Activated CD8-positive, alpha-beta memory T cell treated with anti-CD3 and anti-CD28 coated beads for 24 hours (primary cell): ENCODE measurements around the gene HSD17B2.
"Not testable (repeated sequence)": the region's sequence is repeated elsewhere in the genome, so short reads cannot be mapped to it uniquely, and the experiment has no call there.

Source experiments
- DNase-seq: peaks from one replicate; pipeline ENCODE4 v3.0.0-alpha.2; 2020

The HSD17B2 gene

DNA sequence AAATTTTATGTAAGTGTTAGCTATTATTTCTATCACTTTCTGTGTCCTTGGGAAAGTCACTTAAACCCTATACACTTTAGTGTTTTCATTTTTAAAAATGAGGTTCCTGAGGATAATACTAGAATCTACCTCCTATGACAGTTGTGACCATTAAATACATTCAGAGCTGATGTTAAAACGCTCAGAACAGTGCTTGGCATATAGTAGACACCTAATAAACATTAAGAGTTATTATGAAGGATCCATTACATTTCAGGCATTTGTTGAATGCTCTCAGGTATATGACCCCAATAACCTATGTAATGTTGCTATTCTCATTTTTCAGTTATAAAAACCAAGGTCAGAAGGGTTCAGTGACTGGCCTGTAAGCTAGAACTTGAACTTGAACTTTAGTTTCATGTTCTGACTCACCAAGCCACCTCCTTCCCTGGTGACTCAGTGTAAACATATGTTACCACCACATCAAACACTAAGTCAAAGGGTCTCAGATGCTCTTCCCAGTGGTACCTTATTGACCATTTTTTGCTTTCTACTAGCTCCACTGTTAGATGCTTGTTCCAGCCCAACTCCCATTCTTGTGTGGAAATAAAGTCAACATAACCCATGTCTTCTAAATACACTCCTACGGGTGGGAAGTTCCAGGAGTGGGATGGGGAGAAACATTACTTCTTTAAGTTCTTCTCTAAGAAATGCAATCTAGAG, 47.6 kb downstream of the HSD17B2 start:
- no peak for DNase-seq

DNA sequence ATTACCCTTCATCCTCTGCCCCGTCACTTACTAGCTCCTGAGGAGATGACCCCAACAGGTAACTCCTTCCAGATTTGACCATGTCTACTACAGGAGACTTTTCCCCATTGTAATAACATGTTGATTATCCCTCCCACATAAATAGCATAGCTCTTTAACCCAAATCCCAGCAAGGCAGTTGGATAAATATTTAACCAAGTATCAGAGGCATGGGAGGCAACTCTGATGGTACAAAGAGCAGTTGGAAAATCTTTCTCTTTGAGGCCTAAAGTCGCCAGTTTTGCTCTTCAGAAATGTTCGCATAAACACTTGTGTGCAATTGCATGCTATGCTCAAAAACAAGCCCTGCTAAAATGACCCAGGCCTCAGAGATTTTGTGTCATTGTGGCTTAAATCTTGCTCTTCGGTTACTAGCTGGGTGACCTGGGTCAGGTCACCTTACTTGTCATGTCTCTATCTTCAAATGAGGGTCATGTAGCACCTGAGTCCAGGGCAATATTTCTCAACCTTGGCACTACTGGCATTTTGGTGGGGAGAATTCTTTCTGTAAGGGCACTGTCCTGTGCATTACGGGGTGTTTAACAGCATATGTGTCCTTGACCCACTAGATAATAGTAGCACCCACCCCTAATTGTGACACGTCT, 48.8 kb downstream of the HSD17B2 start:
- DNase-seq = no peak

DNA sequence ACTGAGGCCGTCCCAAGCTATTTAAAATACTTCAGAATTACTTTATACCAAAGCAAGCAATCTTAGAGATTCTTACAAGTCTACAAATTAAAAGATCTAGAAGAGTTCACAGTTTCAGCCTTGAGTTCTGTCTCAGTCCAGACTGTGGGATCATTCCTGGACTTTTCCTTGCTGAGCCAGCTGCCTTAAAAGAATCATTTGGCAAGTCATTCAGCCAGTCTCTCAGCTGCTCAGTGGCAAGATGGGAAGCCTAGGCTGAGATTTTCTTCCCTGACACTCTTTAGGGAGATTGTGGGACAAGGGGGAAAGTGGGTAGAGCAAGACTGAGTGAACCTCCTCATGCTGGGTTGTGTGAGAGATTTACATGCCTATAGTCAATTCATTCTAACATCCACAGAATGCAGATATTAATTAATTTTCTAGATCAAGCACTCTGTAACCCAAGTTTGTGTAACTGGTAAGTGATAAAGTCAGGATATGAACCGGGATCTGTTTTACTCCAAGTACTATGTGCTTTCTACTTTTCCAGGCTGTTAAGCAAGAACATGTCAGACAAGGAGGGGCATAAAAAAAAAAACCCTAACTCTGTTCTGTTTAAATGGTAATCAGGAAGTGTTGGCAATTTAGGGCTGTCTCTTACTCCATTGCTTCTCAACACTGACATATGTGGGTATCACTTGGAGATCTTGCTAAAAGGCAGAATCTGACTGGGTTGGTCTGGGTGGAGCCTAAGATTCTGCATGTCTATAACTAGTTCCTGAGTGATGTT, 50.1 kb downstream of the HSD17B2 start:
- DNase-seq = no peak

DNA sequence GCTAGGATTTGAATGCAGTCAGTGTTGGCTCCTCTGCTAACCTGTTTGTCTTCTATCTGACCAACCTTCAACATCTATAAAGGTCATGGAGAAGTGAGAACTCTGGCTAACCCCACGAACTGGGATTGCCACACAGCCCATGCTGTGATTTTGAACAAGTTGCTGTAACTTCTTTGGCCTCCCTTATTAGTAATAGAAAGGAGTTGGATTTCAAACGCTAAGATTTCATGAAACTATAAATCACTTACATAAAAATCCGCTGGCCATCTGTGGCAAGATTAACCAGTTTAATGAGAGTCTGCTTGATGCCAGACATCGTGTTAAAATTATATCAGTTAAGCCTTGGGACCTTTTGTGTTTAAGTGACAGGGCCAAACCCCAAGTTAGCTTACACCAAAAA, 53.4 kb downstream of the HSD17B2 start:
- DNase-seq = no peak

DNA sequence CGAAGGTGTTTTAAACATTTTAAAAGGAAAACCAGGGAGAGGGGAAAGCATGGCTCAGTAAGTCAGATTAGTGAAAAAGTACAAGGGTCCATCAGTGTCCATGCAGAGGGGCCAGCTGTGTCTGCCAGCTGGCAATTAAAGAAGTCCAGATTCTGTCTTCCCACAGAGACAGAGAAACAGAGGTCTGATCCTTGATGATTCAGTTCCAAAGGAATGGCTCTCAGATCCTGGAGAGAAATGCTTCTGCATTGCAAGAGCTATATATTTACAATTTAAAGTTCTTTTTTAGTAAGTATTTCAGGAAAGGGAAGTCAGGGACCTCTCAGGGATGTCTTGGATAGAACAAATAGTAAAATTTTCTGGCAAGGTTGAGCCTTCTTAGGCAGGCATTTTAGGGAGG, 56.2 kb downstream of the HSD17B2 start:
- DNase-seq = no peak

DNA sequence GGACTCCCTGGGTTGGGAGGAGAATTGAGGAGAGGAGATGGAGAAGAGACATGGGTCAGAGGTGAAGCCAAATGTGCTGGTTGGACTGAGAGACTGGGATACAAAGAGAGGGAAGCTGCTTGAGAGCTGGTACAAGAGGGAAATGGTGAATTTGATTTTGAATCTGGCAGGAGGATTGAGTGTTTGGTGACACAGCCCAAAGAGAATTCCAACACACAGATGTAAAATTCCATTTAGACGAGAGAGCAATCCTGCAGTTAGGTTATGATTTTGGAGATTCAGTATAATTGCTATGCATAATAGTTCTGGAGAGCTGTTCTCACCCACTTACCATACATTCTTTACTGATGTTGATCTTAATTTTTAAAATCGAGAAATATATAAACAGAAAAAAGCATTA, 57.7 kb downstream of the HSD17B2 start:
- DNase-seq = no peak

DNA sequence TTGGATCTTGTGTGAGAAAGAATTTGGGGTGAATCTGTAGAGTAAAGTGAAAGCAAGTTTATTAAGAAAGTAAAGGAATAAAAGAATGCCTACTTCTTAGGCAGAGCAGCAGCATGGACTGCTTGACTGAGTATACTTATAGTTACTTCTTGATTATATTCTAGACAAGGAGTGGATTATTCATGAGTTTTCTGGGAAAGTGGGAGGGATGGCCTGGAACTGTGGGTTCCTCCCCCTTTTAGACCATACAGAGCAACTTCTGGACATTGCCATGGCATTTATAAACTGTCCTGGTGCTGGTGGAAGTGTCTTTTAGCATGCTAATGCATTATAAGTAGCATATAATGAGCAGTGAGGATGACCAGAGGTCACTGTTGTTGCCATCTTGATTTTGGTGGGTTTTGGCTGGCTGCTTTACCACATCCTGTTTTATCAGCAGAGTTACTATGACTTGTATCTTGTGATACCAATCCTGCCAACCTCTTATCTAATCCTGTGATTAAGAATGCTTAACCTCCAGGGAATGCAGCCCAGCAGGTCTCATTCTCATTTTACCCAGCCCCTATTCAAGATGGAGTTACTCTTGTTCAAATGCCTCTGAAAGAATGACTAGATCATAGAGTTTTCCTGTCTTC, 58.7 kb downstream of the HSD17B2 start:
- DNase-seq = no peak

DNA sequence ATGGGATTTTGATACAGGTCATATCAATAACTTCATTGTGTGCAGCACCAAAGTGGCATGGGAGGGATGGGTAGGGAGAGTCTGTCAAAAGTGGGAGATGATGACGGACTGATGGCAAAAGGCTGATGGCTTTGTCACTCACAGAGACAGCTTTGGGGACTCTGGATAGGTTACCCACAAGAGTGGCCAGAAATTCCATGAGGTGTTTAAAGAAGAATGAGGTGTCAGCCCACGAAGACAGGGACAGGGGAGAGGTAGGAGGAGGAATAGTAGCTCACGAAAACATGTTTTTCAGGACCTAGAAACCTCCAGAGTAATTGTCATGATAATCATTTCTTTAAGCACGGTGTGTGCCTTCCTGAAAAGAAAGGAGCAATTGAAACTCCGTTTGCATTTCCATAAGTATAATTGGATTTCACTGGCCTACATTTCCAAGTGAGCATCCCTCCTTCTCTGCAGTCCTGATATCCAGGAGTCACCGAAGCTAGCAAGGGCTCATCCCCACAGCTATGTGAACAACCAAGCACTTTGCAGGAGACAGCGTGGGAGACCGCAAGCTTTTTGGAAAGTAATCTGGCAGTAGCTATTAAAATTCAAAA, 60.0 kb downstream of the HSD17B2 start:
- no peak for DNase-seq

DNA sequence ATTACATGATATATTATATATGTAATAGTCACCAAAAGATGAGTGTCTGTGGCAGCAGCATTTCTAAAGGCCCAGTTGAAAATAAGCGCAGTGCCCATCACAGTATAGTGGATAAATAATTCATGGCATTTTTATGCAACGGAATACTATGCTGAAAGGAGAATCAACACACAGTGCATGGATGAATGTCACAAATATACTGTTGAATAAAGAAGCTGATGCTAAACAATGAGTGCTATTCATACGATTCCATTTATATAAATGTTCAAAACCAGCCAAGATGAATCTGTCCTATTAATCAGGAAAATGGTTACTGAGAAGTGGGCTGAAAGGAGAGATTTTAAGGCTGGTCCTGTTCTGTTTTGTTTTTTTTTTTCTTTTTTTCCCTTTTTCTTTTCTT, 61.6 kb downstream of the HSD17B2 start:
- no peak for DNase-seq

DNA sequence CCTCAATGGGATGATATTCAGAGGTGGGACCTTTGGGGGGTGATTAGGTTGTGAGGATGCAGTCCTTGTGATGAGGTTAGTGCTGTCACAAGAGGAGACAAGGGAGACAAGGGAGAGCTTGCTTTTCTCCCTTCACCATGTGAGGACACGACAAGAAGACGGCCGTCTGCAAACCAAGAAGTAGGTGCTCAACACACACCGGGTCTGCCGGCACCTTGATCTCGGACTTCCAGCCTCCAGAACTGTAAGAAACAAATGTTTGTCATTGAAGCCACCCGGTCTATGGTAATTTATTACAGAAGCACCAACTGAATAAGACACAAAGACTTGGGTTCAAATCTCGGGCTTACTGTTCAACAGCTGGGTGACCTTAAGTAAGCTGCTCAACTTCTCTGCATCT, 70.1 kb downstream of the HSD17B2 start:
- no peak for DNase-seq

DNA sequence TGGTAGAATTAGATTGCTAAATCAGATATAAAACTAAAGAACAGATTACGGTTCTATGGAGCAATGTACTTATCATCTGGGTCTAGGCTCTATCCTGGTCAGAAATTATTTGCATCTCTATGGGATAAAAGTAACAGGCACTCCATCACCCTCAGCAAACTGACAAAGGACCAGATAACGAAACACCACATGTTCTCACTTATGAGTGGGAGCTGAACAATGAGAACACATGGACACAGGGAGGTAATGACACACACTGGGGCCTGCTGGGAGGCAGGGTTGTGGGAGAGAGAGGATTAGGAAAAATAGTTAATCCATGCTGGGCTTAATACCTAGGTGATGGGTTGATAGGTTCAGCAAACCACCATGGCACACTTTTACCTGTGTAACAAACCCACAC, 73.0 kb downstream of the HSD17B2 start:
- DNase-seq = no peak

DNA sequence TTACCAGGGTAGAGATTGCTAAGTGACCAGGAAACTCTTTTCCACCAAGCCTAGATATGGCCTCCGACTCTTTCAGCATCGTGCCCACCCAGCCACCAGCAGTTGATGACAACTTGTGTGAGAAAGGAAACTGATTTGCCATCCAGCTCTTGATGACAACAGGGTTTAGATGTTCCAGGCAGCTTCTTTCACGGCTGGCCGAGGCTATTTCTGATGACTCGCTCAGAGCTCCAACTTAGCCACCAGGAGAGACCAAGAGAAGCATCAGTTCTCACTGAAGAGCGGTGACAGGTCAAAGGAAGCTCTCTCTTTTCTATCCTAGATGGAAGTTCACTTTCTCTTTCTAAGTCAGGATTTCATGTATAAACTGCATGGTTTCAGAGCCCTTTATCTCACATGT, 73.7 kb downstream of the HSD17B2 start:
- DNase-seq = no peak

DNA sequence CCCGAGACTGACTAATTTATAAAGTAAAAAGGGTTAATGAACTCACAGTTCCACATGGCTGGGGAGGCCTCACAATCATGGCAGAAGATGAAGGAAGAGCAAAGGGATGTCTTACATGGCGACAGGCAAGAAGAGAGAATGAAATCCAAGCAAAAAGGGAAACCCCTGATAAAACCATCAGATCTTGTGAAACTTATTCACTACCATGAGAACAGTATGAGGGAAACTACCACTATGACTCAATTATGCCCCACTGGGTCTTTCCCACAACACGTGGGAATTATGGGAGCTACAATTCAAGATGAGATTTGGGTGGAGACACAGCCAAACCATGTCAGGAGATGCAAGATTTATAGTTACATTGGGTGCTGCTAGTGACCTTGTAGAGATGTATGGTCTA, 74.2 kb downstream of the HSD17B2 start:
- DNase-seq = not testable (repeated sequence)

DNA sequence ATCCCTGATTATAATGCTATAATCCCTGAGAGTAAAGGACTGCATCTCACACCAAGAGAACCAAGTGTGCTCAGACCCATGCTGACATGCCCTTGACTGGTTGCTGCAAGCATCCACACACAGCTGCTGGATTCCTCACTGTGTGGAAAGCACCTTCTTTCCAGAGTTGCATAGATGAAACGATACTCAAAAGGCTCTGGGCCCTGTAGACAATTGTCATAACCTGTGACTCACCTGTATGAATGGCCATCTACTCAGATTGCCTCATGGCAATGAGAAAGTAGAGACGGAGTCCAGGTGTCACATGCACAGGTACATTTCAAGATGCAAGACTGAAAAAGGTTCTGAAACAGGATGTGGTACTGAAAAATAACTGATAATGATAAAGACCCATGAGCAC, 76.9 kb downstream of the HSD17B2 start:
- no peak for DNase-seq

DNA sequence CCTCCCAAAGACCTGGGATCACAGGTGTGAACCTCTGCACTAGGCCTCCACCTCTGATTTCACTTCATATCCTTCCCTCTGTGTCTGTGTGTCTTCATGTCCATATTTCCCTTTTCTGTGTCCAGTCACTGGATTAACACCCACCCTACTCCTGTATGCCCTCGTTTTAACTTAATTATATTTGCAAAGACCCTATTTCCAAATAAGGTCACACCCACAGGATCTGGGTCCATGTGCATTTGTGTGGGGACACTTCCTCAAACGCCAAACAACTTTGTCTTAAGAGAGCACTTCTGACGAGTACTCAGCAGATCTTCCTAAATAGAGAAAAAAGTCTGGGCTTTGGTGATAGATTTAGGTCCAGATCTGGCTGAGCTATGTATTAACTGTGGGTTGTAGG, 78.7 kb downstream of the HSD17B2 start:
- DNase-seq = no peak

DNA sequence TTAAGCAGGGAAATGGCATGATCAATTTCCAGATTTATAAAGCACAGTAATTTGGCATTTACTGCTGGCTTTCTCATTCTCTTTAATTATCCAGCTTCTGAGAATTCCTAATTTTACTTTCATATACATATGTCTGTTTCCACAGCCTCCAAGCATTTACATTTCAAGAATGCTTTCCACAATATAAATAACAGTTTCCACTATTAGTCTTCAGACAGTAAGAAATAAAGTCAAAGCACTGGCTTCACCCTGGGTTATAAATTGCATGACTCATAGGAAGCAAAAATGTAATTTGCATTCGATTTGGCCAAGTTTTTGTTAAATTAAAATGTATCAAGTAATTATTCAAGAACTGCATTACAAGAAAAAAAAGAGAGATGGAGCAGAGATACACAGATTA, 81.5 kb downstream of the HSD17B2 start:
- no peak for DNase-seq

DNA sequence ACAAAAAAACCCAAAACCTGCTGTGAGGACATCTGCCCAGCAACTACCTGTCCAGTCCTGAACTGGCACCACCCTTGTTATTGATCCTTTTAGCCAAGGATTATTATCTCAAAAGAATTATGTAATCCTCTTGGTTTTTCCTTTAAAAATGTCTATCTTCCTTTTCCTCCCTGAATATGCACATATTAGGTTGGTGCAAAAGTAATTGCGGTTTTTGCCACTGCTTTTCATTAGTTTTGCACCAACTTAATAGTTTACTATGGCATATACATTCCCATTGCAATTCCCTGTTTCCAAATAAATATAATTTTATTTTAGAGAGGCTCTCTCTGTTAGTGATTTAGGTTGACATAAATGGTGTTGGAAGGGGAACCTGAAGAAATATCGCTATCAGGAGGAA, 83.7 kb downstream of the HSD17B2 start:
- DNase-seq = no peak

DNA sequence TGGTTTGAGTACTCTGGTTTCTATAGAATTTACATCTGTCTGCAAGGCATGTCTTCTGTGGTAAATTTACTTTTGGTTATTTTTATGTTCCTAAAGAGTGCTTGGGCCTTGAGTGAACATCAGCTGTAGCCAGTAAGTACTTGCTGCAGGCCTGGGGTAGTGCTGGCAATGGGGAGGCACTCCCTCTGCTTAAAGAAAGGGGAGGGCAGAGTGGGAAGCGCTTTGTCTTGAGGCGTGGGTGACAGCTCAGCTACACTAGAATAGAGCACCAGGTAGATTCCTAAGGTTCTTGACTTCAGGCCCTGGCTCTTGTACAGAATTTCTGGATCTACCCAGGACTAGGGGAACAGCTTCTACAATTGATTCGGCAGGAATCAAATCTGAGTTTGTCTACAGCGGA, 84.4 kb downstream of the HSD17B2 start:
- no peak for DNase-seq

DNA sequence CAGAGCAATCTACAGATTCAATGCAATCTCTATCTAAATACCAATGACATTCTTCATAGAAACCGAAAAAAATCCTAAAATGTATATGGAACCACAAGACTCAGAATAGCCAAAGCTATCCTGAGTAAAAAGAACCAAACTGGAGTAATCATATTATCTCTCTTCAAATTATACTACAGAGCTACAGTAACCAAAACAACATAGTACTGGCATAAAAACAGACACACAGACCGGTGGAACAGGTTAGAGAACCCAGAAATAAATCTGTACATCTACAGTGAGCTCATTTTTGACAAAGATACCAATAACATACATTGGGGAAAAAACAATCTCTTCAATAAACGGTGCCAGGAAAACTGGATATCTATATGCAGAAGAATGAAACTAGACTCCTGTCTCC, 89.6 kb downstream of the HSD17B2 start:
- no peak for DNase-seq

DNA sequence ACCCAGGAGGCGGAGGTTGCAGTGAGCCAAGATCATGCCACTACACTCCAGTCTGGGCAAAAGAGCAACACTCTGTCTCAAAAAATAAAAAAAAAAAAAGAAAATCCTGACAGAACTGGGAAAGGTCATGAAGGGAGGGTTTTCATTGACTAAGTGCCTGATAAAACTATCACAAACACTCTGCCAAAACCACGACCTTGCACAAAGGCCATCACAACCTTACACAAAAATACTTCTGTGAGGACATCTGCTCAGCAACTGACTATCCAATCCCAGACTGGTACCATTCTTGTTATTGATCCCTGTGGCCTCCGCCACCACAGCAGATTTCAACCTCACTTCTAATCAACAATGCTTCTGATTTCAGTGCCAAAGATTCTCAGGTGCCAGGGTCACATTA, 94.8 kb downstream of the HSD17B2 start:
- no peak for DNase-seq

DNA sequence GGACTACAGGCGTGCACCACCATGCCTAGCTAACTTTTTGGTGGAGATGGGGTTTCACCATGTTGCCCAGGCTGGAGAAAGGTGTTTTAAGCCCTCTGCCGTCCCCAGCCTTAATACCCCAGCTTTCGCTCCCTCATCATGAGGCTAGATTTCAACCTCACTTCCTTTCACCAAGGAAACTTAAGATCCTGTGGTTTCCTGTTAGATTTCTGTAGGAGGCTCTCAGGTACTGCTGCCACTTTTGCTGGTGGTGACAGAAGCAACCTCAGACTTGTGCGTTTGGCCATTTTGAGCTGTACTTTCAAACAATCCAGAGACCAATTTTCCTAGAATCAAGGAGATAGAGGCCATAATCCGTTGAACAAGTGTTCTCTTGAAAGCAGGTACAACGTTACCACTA, 98.7 kb downstream of the HSD17B2 start:
- no peak for DNase-seq

DNA sequence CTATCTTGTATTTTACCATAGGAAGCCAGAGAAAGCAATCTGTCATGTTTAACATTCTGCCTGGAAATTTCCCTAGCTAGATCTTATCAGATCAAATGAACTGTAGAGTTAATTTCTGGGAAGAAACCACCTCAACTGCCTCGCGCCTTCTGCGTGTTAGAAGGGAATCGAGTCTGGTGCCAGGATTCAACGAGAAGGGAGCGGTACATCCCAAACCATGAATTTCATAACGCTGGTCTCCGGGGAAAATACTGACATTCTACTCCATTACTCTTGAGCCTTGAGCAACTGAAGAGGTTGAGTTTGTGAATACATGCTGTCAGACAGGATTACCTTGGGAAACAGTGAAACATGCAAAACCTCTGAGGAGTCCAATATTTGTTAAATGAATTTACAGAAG, 99.8 kb downstream of the HSD17B2 start:
- DNase-seq = no peak

DNA sequence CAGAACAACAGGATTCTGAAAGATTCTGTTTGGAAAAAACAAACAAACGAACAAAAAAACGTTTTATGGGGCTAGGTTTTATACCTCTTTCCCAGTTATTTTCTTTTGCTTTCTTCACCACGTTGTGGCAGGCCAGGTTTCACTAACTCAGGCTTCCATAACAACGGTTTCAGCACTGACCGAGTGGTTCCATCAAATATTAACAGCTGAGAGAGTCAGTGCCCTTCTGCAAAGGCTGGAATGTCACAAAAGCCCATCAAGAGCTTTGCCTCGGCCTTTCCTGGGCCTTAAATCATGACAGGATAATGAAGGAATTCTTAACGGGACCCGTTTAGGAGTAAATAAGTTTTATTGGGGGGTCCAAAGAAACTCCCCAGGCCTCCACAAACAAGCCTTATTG, 100.8 kb downstream of the HSD17B2 start:
- DNase-seq = no peak
